ENCODE measurements around the gene KCNK4. TPM values are rescaled to one million over a fixed set of nuclear protein-coding genes. Genes with fewer than 3 reads are reported as not detected.

KCNK4 gene
- total RNA-seq, 4 donors from 2014 or later: 0.27 TPM; not detected in 3

- peaks cover 47% of the 10 kb centered on the region for H3K27me3 ChIP-seq
- intact Hi-C loops (cut with DNase I; ENCODE audit: low total_unique reads): no loop called here
- in situ Hi-C loops (cut with MboI; ENCODE audit: low pct_ligation_motif_present in 1 of 4, low pct_unique_long_range_greater_than_20kb in 1 of 4, low sequenced_read_pairs in 3 of 4): no loop called here
- no peaks in the 10 kb centered on the region for H3K36me3 ChIP-seq
- no peak overlapping the region for H3K27ac ChIP-seq
- no peak overlapping the region for H3K4me3 ChIP-seq
- 93% methylated on average over 13 of the region's 13 CpGs; no CpG with 5 or more reads in 1 of the 2 donors for WGBS, 2 donors (ENCODE audit: low coverage in 1 of 2)
- peaks cover 6 to 32% (median 27%) of the 10 kb centered on the region in 4 donors for H3K4me1 ChIP-seq
- TF ChIP-seq POLR2A (IDR thresholded peaks at IDR 0.05): no peak
- no peaks in the 10 kb centered on the region for H3K9me3 ChIP-seq
- DNase-seq: no peak
Observed at GRCh38 chr11:64289002-64289564, 2.0 kb upstream of the KCNK4 start.

DNA sequence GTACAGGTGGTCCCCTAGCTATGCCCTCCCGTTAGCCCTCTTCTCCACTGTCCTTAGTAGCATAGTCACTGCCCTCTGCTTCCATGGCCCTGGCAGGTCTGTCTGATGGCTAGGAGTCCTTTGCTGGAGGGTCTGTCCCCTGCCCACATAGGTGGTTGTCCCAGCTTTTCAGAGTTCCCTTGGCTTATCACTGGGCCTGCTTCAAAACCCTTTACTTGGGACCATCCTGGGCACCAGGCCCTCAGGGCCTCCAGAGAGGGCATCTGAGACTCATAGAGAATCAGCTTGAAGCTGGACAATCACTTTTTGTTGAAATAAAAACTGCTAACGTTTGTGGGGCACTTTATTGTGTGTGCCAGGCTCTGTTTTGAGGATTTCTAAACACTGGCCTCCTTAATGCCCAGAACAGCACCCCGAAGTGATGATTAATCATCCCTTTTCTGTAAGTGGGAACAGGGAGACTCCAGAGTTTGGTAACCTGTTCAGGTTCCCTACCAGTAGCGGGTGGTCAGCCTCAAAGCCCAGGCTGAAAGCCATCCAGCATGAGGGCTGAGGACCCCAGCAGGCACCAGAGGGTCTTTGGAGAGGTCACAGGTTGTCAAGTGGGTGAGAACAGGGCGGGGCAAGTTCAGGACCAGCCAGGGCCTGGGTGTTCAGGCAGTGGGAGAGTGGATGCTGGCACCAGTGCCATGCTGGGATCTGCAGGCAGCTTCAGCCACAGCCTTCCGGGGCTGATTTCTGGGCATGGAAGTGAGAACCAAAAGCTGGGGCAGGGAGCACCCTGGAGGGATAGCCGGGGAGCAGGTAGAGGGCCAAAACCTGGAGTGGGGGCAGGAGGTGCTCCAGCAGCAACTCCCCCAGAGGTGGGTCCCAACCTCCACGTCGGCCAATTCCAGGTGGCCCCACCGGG is 495 bp upstream of the KCNK4 start:
- intact Hi-C loops (cut with DNase I; ENCODE audit: low total_unique reads) (no loop called here), in situ Hi-C loops (cut with MboI; ENCODE audit: low pct_ligation_motif_present in 1 of 4, low pct_unique_long_range_greater_than_20kb in 1 of 4, low sequenced_read_pairs in 3 of 4) (loop anchor here in 1 of 4 donors (10.0 kb wide), 1 partner anchor 86 kb away; the partner anchor contains the start of gene FERMT3)
- no peak overlapping the region for H3K4me3 ChIP-seq
- no peaks in the 10 kb centered on the region for H3K36me3 ChIP-seq
- no peak for DNase-seq
- no peaks in the 10 kb centered on the region for H3K9me3 ChIP-seq
- peaks cover 6 to 31% (median 26%) of the 10 kb centered on the region in 4 donors for H3K4me1 ChIP-seq
- TF ChIP-seq POLR2AphosphoS5 (IDR thresholded peaks at IDR 0.05) (no peak), EP300 (IDR thresholded peaks at IDR 0.05; ENCODE audit: low read depth) (no peak), POLR2A (IDR thresholded peaks at IDR 0.05) (no peak), CTCF (IDR thresholded peaks at IDR 0.05) (no peak)
- H3K27me3 ChIP-seq: peaks cover 63% of the 10 kb centered on the region
- H3K27ac ChIP-seq: no peak overlapping the region
- WGBS, 2 donors (ENCODE audit: low coverage in 1 of 2): 52 to 80% methylated on average over 1 to 10 of the region's 10 CpGs

GRCh38 chr11:64291752-64292459 is 804 bp downstream of the KCNK4 start:
- Histone ChIP-seq H3K9me3 (no peaks in the 10 kb centered on the region), H3K27me3 (peaks cover 75% of the 10 kb centered on the region), H3K27ac (no peak overlapping the region), H3K36me3 (no peaks in the 10 kb centered on the region), H3K4me3 (peak overlapping the region in 2 of 4 donors; percentile 27 to 43), H3K4me1 (peaks cover 0 to 20% (median 17%) of the 10 kb centered on the region in 4 donors)
- 1% methylated on average over 33 of the region's 96 CpGs; no CpG with 5 or more reads in 1 of the 2 donors for WGBS, 2 donors (ENCODE audit: low coverage in 1 of 2)
- no peak for DNase-seq
- TF ChIP-seq CTCF (IDR thresholded peaks at IDR 0.05) (no peak), EP300 (IDR thresholded peaks at IDR 0.05; ENCODE audit: low read depth) (no peak), POLR2AphosphoS5 (IDR thresholded peaks at IDR 0.05) (no peak)
- in situ Hi-C loops (cut with MboI; ENCODE audit: low pct_ligation_motif_present in 1 of 4, low pct_unique_long_range_greater_than_20kb in 1 of 4, low sequenced_read_pairs in 3 of 4) (loop anchor here in 1 of 4 donors (10.0 kb wide), 1 partner anchor 87 kb away; the partner anchor contains the start of gene FERMT3), intact Hi-C loops (cut with DNase I; ENCODE audit: low total_unique reads) (no loop called here)

- 0 to 32% methylated on average over 2 to 36 of the region's 42 CpGs for WGBS, 2 donors (ENCODE audit: low coverage in 1 of 2)
- Histone ChIP-seq H3K27me3 (peaks cover 82% of the 10 kb centered on the region), H3K36me3 (no peaks in the 10 kb centered on the region), H3K27ac (no peak overlapping the region), H3K9me3 (no peaks in the 10 kb centered on the region), H3K4me3 (peak overlapping the region in 2 of 4 donors; percentile 27 to 43), H3K4me1 (peaks cover 0 to 20% (median 17%) of the 10 kb centered on the region in 4 donors)
- no peak for DNase-seq
- intact Hi-C loops (cut with DNase I; ENCODE audit: low total_unique reads) (no loop called here), in situ Hi-C loops (cut with MboI; ENCODE audit: low pct_ligation_motif_present in 1 of 4, low pct_unique_long_range_greater_than_20kb in 1 of 4, low sequenced_read_pairs in 3 of 4) (loop anchor here in 1 of 4 donors (10.0 kb wide), 1 partner anchor 88 kb away; the partner anchor contains the start of gene FERMT3)
- TF ChIP-seq EP300 (IDR thresholded peaks at IDR 0.05; ENCODE audit: low read depth): no peak
- TF ChIP-seq CTCF (IDR thresholded peaks at IDR 0.05): no peak
- no peak for TF ChIP-seq POLR2AphosphoS5 (IDR thresholded peaks at IDR 0.05)
- TF ChIP-seq POLR2A (IDR thresholded peaks at IDR 0.05): no peak
Observed at GRCh38 chr11:64292460-64293254, 1.6 kb downstream of the KCNK4 start.

Data from transverse colon (tissue), 4 donors.